Cerebellar cortex (tissue), 1 donor: Measurements from ENCODE around the gene NFATC3.
"Not testable (repeated sequence)": the region's sequence is repeated elsewhere in the genome, so short reads cannot be mapped to it uniquely, and the experiment has no call there.

ENCODE experiments used
- DNase-seq: peaks from one replicate; pipeline ENCODE4 v3.0.0-alpha.2; 2015; ENCODE audit warnings: low spot score

Gene NFATC3

DNA sequence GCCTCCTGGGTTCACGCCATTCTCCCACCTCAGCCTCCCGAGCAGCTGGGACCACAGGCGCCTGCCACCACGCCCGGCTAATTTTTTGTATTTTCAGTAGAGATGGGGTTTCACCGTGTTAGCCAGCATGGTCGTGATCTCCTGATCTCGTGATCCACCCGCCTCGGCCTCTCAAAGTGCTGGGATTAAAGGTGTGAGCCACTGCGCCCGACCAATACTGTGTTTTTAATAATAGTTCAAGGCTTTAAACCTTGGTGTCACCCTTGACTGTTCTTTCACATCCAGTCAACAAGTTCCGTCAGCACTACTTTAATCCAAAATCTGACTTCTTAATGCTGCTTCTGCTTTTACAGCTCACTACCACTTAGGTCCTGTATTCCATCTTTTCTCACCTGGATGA, 33.8 kb downstream of the NFATC3 start:
- not testable (repeated sequence) for DNase-seq

DNA sequence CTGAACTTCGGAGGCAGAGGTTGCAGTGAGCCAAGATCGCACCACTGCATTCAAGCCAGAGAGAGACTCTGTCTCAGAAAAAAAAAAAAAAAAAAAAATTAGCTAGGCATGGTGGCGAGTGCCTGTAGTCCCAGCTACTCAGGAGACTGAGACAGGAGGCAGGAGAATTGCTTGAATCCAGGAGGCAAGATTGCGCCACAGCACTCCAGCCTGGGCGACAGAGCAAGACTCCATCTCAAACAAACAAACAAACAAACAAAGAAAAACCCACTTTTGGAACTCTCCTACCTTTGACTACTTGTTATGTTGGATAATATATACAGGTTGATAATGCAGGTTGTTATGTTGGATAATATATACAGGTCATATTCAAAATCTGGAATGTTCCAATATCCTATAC, 35.3 kb downstream of the NFATC3 start:
- DNase-seq, result not testable (repeated sequence)

DNA sequence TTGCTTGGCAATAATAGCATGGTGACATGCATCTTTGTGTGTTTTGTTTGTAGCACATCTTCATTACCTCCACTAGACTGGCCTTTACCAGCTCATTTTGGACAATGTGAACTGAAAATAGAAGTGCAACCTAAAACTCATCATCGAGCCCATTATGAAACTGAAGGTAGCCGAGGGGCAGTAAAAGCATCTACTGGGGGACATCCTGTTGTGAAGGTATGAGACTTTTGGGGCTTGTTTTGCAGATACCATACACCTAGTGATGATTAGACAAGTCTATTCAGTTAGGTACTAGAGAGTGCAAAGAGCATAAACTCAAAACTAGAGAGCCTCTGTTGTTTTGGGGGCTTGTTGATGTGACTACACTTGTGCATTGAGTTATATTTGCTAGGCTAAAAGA, 41.2 kb downstream of the NFATC3 start:
- no peak for DNase-seq

DNA sequence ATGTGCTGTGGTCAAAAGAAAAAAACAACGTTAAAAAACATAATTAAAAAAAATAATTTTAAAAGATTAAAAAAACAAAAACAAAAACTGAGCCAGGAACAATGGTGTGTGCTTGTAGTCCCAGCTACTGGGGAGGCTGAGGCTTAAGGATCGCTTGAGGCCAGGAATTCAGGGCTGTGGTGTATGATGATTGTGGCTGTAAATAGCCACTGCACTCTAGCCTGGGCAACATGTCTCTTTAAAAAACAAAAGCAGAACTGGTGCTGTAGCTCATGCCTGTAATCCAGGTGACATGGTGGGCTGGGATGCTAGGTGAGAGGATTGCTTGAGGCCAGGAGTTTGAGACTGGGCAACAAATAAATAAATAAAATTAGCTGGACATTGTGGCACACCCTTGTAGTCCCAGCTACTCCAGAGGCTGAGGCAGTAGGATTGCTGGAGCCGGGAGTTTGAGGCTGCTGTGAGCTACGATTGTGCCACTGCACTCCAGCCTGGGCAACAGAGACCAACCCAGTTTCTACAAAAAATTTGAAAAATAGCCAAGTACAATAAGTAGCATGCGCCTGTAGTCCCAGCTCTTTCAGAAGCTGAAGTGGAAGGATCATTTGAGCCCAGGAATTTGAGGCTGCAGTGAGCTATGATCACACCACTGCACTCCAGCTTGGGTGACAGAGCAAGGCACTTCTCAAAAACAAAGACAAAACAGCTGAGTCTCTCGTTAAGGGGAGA, 43.6 kb downstream of the NFATC3 start:
- DNase-seq, result no peak

DNA sequence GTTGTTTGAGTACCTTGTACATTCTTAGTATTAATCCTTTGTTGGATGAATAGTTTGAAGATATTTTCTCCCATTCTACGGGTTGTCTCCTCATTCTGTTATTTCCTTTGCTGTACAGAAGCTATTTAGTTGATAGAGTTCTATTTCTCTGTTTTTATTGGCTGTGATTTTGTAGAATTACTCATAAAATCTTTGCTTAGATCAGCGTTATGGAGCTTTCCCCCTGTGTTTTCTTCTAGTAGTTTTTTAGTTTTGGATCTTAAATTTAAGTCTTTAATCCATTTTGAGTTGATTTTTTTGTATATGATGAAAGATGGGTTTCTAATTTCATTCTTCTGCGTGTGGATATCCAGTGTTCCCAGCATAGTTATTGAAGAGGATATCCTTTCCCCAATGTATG, 45.4 kb downstream of the NFATC3 start:
- DNase-seq, result no peak

DNA sequence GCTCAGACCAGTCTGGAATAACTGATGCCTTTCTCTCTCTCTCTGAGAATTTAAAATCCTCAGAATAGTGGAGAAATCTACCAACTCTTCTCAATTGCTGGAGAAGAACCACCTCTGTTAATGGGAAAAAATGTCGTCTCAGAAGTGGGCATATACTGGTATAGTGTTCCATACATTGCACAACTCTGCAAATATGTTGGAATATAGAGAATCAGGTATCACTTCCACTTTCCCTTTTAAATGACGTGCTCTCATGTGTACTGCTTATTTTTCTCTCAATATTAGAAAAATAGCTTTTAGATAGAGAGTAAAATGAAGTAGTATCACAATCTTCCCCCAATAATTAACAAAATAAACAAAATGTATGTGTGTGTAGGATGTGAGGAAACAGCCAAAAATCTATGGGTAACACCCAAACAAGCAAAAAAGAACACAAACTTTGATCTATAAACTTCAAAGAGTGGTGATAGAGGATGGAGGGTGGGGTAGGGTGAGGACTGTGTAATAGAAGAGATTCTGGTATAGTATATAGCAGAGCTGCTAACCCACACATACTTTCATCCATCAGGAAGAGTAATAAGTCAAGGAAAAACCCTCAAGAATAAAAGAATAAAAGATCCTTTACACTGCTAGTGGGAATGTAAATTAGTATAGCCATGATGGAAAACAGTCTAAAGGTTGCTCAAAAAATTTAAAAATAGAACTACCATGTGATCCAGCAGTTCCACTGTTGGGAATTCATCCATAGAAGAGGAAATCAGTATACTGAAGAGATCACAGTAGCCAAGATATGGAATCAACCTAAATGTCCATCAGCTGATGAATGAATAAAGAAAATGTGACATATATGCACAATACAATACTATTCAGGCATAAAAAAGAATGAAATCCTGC, 46.9 kb downstream of the NFATC3 start:
- no peak for DNase-seq

DNA sequence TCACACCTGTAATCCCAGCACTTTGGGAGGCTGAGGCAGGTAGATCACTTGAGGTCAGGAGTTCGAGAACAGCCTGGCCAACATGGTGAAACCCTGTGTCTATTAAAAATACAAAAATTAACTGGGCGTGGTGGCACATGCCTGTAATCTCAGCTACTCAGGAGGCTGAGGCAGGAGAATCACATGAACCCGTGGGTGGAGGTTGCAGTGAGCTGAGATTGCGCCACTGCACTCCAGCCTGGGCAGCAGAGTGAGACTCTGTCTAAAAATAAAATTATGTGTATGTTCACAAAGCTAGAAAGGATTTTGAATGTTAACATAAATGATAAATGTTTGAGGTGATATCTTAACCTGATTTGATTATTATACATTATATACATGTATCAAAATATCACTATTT, 47.8 kb downstream of the NFATC3 start:
- DNase-seq, result not testable (repeated sequence)

DNA sequence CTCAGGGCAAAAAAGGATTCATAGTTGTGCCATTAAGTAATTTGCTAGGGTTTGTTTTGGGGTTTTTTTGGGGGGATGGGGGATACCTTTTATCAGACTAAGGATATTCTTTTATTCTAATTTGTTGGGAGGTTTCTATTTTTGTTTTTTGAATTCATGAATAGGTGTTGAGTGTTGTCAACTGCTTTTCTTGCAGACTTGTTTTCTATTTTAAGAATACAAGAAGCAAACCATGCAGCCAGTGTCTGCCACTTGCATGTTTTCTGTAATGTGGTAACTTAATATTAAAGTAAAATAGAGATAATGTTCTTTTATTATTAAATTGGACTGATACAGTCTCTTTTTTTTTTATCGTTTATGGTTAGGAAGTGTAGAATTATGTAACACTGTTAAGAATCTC, 49.5 kb downstream of the NFATC3 start:
- no peak for DNase-seq

DNA sequence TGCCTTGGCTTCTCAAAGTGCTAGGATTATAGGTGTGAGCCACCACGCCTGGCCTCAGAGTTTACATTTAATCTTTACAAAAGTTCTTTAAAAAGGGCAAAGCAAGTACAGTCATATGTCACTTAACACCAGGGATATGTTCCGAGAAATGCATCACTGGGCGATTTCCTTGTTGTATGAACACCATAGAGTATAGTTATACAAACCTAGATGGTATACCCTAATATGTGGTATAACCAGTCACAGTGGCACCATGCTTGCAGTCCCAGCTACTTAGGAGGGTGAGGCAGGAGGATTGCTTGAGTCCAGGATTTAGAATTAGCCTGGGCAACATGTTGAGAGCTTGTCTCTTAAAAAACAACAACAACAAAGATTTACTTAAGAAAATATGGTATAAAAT, 51.3 kb downstream of the NFATC3 start:
- DNase-seq, result no peak

DNA sequence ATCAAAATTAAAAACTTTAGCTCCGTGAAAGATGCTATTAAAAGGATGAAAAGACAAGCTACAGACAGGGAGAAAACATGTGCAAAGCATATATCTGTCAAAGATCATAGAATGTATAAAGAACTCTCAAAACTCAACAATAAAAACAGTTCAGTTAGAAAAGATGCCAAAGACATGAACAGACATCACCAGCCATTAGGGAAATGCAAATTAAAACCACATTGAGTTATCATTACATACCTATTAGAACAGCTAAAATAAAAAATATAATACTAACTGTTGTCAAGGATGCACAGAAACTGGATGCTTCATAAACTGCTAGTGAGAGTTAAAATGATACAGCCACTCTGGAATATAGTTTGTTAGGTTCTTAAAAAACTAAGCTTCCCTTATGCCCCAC, 58.8 kb downstream of the NFATC3 start:
- DNase-seq, result no peak

DNA sequence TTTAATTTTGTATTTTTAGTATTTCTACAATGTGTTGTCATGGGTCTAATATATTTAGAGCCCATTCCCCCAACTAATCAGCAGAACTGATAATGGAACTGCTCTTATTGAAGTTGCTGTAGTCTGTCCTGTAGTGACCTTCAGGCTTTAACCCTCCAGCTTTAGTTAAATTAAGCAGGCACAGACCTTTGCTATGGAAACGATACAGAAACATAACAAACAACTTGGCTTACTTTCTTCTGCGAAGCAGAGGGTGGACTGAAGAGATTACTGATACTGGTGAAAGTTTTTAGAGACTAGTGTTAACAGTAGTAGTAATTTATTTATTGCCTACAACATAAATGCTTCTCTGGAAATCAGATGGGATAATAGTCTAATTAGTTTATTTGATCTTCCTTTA, 61.4 kb downstream of the NFATC3 start:
- DNase-seq, result no peak

DNA sequence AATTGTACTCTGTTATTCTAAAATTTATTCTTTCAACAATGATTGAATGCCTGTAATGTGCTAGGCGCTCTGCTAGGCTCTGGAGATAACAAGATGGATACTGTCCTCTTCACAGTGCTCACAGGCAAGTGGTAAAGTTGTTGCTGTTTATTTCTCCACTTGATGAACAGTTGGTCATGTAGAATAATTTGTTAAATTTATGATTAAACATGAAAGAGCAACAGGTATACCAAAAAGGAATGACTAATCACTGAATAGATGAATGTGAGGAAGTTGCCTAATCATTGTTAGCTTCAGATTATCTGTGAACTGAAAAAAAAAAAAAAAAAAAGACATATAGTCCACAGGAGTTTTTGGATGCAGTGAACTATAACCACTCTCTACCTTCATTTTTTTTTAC, 62.3 kb downstream of the NFATC3 start:
- DNase-seq, result no peak

DNA sequence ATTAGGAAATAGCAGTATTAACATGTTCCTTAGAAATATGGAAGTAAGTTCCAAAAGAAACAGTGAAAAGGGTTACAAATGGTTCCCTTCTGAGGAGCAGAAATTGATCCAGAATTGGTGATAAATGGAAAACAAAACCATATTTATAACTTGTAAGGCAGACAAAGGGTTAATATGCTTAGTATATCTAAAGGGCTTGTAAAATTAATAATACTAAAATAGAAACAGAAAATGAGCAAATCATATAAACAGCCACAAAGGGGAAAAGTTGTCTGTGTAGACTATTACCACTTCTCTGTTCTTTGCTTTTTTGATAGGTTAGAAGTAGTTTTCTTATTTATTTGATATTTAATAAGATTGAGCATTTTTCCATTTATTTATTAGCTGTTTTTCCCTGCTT, 64.4 kb downstream of the NFATC3 start:
- DNase-seq, result no peak

DNA sequence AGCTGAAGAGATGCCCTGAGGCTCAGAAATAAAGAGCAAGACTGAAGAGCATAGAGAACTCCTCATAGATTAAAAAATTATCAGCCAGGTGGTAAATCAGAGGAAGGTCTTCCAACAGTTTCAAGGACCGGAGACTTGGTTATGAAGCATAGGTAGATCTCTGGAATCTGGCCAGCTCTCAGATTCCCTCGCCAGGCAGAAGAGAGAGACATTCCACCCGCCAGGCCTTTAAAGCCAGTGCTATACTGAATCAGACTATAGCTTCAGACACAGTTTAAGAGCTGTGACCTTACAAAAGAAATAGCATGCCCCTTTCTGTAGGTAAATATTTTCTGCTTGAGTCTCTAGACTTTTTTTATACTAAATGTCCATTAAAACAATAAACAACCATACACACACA, 70.3 kb downstream of the NFATC3 start:
- DNase-seq, result peak; percentile 32

DNA sequence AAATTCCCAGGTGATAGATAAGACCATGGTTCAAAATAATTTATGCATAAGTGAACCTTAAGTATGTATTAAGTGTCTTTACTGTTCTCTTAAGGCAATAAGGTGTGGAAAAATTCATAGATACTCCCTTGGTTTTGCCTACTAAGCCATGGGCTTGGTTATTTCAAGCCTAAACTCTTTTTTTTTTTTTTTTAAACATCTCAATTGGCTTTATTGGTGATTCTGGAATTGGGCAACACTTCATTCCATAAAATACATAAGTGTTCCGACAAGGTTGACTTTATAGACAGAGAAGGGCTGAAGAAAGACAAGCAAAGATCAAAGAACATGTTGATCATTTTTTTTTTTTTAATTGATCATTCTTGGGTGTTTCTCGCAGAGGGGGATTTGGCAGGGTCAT, 77.2 kb downstream of the NFATC3 start:
- no peak for DNase-seq

DNA sequence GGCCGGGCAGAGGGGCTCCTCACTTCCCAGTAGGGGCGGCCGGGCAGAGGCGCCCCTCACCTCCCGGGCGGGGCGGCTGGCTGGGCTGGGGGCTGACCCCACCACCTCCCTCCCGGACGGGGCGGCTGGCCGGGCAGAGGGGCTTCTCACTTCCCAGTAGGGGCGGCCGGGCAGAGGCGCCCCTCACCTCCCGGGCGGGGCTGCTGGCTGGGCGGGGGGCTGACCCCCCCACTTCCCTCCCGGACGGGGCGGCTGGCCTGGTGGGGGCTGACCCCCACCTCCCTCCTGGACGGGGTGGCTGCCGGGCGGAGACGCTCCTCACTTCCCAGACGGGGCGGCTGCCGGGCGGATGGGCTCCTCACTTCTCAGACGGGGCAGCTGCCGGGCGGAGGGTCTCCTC, 78.1 kb downstream of the NFATC3 start:
- DNase-seq, result not testable (repeated sequence)

DNA sequence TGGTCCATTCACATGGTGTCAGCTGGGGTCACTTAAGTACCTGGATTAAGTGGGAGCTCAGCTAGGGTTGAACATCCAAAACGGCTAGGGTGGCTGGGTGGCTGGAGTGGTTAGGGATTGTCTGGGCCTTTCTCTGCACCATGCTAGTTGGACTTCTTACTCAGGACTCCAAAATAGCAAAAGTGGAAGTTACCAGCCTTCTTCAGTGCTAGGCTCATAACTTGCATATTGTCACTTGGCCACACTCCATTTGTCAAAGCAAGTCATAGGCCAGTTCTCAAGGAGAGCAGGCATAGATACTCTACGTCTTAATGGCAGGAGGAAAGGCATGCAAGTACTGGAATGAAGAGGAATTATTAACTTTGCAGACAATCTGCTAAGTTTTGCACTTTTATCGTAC, 81.1 kb downstream of the NFATC3 start:
- no peak for DNase-seq

DNA sequence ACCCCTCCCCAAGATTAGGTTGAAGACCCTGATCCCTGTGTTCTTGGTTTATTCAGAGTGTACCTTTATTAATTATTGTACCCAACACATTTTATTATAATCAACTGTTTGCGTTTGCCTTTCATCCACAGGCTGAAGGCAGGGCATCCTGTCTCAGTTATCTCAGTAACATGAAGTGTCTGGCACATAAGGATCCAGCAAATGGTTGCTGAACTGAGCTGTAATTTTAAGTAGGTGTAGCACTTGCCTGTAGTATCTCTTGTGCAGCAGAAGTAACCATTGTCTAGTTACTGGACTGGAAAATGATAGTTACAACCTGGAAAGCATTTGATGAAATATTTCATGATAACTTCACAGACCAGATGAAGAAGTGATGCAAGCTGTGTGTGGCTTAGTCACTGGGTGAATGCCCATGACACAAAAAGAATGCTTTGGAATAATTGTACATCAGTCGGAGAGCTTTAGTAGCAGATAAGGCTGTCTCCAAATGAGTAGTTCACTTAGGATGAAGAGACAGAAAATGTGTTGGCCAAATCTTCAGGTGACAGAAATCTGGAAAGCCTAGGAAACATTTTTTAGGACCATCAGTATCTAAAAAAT, 94.1 kb downstream of the NFATC3 start:
- DNase-seq, result no peak

DNA sequence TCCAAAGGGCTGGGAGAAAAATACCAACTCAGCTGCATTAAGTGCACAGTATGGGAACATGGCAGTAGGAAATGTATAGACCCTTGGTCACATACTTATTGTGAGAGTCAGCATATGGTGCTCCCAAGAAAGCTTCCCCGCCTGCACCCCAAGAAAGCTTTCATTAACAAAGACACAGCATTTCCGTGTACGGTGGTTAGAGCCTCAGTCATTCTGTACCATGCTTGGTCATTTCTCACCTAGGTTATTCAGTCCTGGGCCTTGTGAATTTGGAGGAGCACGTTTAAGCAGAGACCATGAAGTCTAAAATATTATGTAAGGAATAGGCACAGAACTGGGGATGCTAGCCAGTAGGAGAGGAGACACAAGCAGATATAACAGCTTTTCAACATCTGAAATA, 94.7 kb downstream of the NFATC3 start:
- DNase-seq, result no peak

DNA sequence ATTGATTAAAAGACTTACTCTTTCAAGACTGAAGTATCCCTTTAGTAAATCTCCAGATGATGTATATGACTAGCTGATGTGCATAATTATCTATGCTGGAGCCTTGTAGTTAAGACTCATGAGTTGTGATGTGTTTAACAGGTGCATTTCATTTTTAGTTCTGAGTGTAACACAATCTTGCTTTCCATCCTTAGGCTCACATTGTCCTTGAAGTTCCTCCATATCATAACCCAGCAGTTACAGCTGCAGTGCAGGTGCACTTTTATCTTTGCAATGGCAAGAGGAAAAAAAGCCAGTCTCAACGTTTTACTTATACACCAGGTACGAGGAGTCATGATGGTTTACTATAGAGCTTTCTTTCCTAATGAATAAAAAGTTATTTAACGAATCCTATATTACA, 97.9 kb downstream of the NFATC3 start:
- no peak for DNase-seq

DNA sequence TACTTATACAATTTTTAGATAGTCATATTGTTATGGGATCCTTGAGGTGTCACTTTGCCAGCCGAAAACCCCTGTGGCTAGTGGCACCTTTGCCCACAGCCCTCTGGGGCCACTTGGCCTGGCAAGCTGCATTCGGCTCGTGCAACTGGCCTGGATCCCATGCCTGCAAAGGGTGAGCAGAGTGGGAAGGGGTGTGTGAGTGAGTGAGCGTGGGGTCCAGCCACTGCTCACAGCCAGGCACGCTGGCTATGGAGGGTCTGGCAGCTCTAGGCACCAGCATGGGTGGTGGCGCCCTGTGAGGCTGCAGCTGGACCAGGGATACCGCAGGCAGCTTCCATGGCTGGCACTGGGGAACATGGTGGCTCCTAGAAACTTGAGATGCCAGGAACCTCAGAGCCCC, 101.7 kb downstream of the NFATC3 start:
- DNase-seq, result no peak

DNA sequence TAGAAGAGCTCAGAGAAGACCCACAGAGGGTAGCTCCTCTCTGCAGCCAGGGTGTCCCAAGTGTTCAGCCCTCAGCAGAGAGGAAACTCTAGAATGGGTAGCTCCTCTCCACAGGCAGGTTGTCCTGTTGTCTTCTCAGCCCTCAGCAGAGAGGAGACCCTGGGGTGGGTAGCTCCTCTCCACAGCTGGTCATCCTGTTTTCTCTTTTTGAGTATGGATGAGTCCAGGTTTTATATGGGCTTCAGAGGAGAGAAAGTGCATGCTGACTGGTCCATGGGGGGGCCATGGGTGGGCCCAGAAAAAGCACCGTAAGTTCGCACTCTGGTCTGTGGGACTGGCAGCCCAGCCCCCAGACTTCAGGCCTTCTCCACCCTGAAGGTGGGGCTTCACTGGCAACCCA, 102.3 kb downstream of the NFATC3 start:
- no peak for DNase-seq

DNA sequence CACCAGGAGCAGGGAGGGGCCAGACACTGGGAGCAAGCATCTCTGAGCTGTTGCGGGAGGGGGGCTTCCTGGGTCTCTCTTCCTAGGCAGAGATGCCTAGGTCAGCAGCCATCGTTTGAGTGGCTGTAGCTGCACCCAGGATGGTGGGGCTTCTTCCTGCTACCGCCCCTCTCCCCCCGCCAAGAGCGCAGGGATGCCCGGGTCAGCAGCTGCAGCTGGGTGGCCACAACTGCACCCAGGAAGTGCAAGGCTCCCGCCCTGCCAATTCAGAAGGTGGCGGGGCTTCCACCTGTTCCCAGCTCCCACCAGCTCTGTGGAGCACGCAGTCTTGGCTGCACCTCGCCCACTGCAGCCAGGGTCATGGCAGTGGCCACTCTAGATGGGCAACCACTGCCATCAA, 103.0 kb downstream of the NFATC3 start:
- no peak for DNase-seq
